ENCODE measurements around the gene MAB21L3.

MAB21L3 gene

GRCh38 chr1:116127123-116127847, 16.1 kb downstream of the MAB21L3 start:
- Histone ChIP-seq H3K4me1 (ENCODE audit: control insufficient read depth in 1 of 2, insufficient read depth in 2 of 2, low read length in 2 of 2) (no peaks in the 10 kb centered on the region), H3K36me3 (ENCODE audit: control insufficient read depth in 1 of 2, insufficient read depth in 2 of 2, low read length in 2 of 2) (no peaks in the 10 kb centered on the region), H3K9me3 (ENCODE audit: control insufficient read depth in 1 of 2, low read length in 2 of 2) (no peaks in the 10 kb centered on the region), H3K27ac (ENCODE audit: low read length) (no peak overlapping the region), H3K27me3 (ENCODE audit: low read depth, low read length) (no peaks in the 10 kb centered on the region), H3K4me3 (ENCODE audit: low read depth in 1 of 2, low read length in 2 of 2) (no peak overlapping the region)

- no peaks in the 10 kb centered on the region for H3K9me3 ChIP-seq (ENCODE audit: control insufficient read depth in 1 of 2, low read length in 2 of 2)
- no peaks in the 10 kb centered on the region for H3K4me1 ChIP-seq (ENCODE audit: control insufficient read depth in 1 of 2, insufficient read depth in 2 of 2, low read length in 2 of 2)
- H3K27me3 ChIP-seq (ENCODE audit: low read depth, low read length) = no peaks in the 10 kb centered on the region
- no peak overlapping the region for H3K4me3 ChIP-seq (ENCODE audit: low read depth in 1 of 2, low read length in 2 of 2)
- no peaks in the 10 kb centered on the region for H3K36me3 ChIP-seq (ENCODE audit: control insufficient read depth in 1 of 2, insufficient read depth in 2 of 2, low read length in 2 of 2)
- H3K27ac ChIP-seq (ENCODE audit: low read length) = no peak overlapping the region
Observed at GRCh38 chr1:116127848-116128540, 16.8 kb downstream of the MAB21L3 start.

DNA sequence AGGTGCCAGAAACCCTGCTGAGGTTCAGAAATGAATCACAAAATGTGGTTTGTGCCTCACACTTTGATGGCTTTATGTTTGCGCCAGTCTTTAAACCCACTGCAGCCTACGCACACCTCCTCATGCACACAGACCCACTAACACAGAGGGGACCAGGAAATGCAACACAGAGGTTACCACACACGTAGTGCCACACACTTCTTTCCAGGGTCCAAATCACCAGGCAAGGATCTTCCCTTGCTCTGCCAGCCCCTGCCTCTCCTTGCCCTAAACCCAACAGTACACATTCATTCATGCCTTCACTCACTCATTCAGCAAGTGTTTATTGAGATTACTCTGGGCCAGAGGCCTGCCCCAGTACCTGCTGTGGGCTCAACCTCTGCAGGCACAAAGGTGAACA, 17.5 kb downstream of the MAB21L3 start:
- H3K27ac ChIP-seq (ENCODE audit: low read length) = no peak overlapping the region
- H3K9me3 ChIP-seq (ENCODE audit: control insufficient read depth in 1 of 2, low read length in 2 of 2) = no peaks in the 10 kb centered on the region
- no peaks in the 10 kb centered on the region for H3K36me3 ChIP-seq (ENCODE audit: control insufficient read depth in 1 of 2, insufficient read depth in 2 of 2, low read length in 2 of 2)
- H3K27me3 ChIP-seq (ENCODE audit: low read depth, low read length) = no peaks in the 10 kb centered on the region
- H3K4me1 ChIP-seq (ENCODE audit: control insufficient read depth in 1 of 2, insufficient read depth in 2 of 2, low read length in 2 of 2) = no peaks in the 10 kb centered on the region
- no peak overlapping the region for H3K4me3 ChIP-seq (ENCODE audit: low read depth in 1 of 2, low read length in 2 of 2)

- no peaks in the 10 kb centered on the region for H3K9me3 ChIP-seq (ENCODE audit: control insufficient read depth in 1 of 2, low read length in 2 of 2)
- no peaks in the 10 kb centered on the region for H3K27me3 ChIP-seq (ENCODE audit: low read depth, low read length)
- H3K36me3 ChIP-seq (ENCODE audit: control insufficient read depth in 1 of 2, insufficient read depth in 2 of 2, low read length in 2 of 2) = no peaks in the 10 kb centered on the region
- no peak overlapping the region for H3K4me3 ChIP-seq (ENCODE audit: low read depth in 1 of 2, low read length in 2 of 2)
- no peak overlapping the region for H3K27ac ChIP-seq (ENCODE audit: low read length)
- H3K4me1 ChIP-seq (ENCODE audit: control insufficient read depth in 1 of 2, insufficient read depth in 2 of 2, low read length in 2 of 2) = no peaks in the 10 kb centered on the region
Observed at GRCh38 chr1:116129537-116129936, 18.3 kb downstream of the MAB21L3 start.

GRCh38 chr1:116130356-116130755, 19.2 kb downstream of the MAB21L3 start:
- H3K27me3 ChIP-seq (ENCODE audit: low read depth, low read length) = no peaks in the 10 kb centered on the region

DNA sequence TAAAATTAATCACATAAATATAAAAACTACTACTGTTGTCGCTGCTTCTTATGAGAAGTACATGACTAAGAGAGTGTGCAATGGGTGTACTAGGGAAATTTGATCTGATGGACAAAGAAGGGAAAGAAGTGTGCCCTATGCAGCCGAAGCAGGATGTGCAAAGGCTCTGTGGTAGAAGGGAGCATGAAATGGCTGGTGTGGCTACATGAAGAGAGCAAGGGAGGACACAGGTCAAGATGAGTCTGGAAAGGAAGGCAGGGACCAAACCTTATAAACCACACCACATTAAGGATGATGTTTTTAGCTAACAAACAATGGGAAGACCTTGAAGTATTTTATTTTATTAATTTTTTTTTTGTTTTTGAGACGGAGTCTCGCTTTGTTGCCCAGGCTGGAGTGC, 20.0 kb downstream of the MAB21L3 start:
- H3K4me3 ChIP-seq (ENCODE audit: low read depth in 1 of 2, low read length in 2 of 2) = no peak overlapping the region
- H3K27me3 ChIP-seq (ENCODE audit: low read depth, low read length) = no peaks in the 10 kb centered on the region
- no peaks in the 10 kb centered on the region for H3K9me3 ChIP-seq (ENCODE audit: control insufficient read depth in 1 of 2, low read length in 2 of 2)
- no peaks in the 10 kb centered on the region for H3K4me1 ChIP-seq (ENCODE audit: control insufficient read depth in 1 of 2, insufficient read depth in 2 of 2, low read length in 2 of 2)
- H3K27ac ChIP-seq (ENCODE audit: low read length) = no peak overlapping the region
- H3K36me3 ChIP-seq (ENCODE audit: control insufficient read depth in 1 of 2, insufficient read depth in 2 of 2, low read length in 2 of 2) = no peaks in the 10 kb centered on the region

More at GRCh38 chr1:116130356-116130755, 19.2 kb downstream of the MAB21L3 start:
- Histone ChIP-seq H3K27ac (ENCODE audit: low read length) (no peak overlapping the region), H3K4me3 (ENCODE audit: low read depth in 1 of 2, low read length in 2 of 2) (no peak overlapping the region), H3K4me1 (ENCODE audit: control insufficient read depth in 1 of 2, insufficient read depth in 2 of 2, low read length in 2 of 2) (no peaks in the 10 kb centered on the region), H3K9me3 (ENCODE audit: control insufficient read depth in 1 of 2, low read length in 2 of 2) (no peaks in the 10 kb centered on the region), H3K36me3 (ENCODE audit: control insufficient read depth in 1 of 2, insufficient read depth in 2 of 2, low read length in 2 of 2) (no peaks in the 10 kb centered on the region)

DNA sequence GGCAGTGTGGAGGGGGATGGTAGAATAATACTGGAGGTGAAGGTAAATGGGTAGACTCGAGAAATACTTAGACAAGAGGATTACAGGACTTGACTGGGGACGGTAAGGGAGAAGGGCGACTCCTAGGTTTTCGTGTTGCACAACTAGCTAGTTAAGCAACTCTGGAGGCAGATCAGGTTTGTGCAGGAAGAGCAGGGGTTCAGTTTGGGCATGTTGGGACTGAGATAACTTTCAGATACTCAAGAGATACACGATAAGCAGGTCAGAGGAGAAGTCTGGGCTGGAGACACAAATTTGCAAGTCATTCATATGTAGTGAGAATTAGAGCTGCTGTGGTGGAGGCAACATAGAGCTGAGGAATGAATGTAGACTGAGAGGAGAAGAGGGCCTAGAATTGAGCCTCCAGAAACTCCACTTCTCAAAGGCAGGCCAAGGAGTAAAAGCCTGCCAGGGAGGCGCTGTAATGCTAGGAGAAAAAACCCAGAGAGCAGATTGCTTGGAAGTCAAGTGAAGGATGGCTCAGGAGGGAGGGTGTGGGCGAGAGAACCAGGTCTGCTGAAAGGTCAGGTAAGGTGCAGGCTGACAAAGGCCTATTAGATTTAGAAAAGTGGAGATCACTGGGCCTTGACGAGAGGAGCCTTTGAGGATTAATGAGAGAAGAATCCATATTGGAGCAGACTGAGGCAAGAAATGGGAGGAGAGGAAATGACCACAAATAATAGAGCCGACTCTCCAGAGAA, 20.8 kb downstream of the MAB21L3 start:
- no peaks in the 10 kb centered on the region for H3K27me3 ChIP-seq (ENCODE audit: low read depth, low read length)
- H3K36me3 ChIP-seq (ENCODE audit: control insufficient read depth in 1 of 2, insufficient read depth in 2 of 2, low read length in 2 of 2) = no peaks in the 10 kb centered on the region
- H3K4me3 ChIP-seq (ENCODE audit: low read depth in 1 of 2, low read length in 2 of 2) = no peak overlapping the region
- no peaks in the 10 kb centered on the region for H3K9me3 ChIP-seq (ENCODE audit: control insufficient read depth in 1 of 2, low read length in 2 of 2)
- H3K4me1 ChIP-seq (ENCODE audit: control insufficient read depth in 1 of 2, insufficient read depth in 2 of 2, low read length in 2 of 2) = no peaks in the 10 kb centered on the region
- no peak overlapping the region for H3K27ac ChIP-seq (ENCODE audit: low read length)

DNA sequence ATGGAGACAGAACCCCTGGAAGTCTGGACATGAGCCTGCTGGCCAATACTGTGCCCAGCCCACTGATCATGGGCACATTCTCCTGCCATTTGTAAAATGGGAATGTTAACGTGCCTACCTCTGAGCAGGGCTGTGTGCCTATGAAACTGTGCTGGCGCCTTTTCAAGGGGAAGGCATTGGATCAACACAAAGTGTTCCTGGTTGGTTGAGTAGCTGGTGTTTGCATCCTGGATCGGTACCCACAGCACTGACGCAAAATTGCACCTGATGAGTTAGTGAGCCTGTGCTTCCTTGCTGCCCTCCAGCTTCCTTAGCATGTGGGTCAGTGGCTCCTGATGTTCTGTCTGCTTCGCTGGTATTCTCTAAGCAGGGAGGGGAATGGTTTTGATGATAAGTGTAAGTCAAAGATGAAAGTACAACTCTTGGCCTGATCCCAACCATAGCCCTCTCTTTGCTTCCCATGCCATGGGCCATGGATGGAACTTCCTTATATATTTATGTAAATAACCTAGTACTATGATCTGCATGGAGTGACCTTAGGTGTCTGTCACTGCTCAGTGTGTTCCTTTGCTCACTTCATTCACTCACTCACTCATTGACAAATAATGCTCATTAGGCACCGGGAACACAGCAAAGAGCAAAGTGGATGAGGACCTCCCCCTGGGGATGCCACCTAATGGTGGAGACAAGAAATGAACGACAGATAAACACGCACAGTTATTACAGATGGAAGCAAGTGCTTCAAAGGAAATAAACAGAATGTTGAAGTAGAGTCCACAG, 22.7 kb downstream of the MAB21L3 start:
- Histone ChIP-seq H3K27me3 (ENCODE audit: low read depth, low read length) (no peaks in the 10 kb centered on the region), H3K4me3 (ENCODE audit: low read depth in 1 of 2, low read length in 2 of 2) (no peak overlapping the region), H3K4me1 (ENCODE audit: control insufficient read depth in 1 of 2, insufficient read depth in 2 of 2, low read length in 2 of 2) (no peaks in the 10 kb centered on the region)

DNA sequence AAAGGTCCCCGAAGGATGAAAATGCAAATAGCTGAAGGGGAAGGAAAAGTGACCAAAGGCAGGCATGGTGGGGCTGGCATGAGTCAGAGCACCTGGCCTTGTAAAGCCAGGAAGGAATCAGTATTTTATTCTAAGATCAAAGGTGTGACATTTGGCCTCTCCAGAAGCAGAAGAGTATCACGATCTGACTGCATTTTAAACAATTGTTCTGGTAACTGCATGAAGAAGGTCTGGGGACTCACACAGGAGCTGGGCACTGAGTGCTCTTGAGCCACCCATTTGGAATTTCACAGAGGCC, 23.2 kb downstream of the MAB21L3 start:
- Histone ChIP-seq H3K27ac (ENCODE audit: low read length) (no peak overlapping the region), H3K36me3 (ENCODE audit: control insufficient read depth in 1 of 2, insufficient read depth in 2 of 2, low read length in 2 of 2) (no peaks in the 10 kb centered on the region), H3K4me1 (ENCODE audit: control insufficient read depth in 1 of 2, insufficient read depth in 2 of 2, low read length in 2 of 2) (no peaks in the 10 kb centered on the region), H3K9me3 (ENCODE audit: control insufficient read depth in 1 of 2, low read length in 2 of 2) (no peaks in the 10 kb centered on the region), H3K4me3 (ENCODE audit: low read depth in 1 of 2, low read length in 2 of 2) (no peak overlapping the region), H3K27me3 (ENCODE audit: low read depth, low read length) (no peaks in the 10 kb centered on the region)

More for the DNA sequence above, 22.7 kb downstream of the MAB21L3 start:
- Histone ChIP-seq H3K36me3 (ENCODE audit: control insufficient read depth in 1 of 2, insufficient read depth in 2 of 2, low read length in 2 of 2) (no peaks in the 10 kb centered on the region), H3K9me3 (ENCODE audit: control insufficient read depth in 1 of 2, low read length in 2 of 2) (no peaks in the 10 kb centered on the region), H3K27ac (ENCODE audit: low read length) (no peak overlapping the region)

GRCh38 chr1:116138277-116138792, 27.1 kb downstream of the MAB21L3 start:
- Histone ChIP-seq H3K4me1 (ENCODE audit: control insufficient read depth in 1 of 2, insufficient read depth in 2 of 2, low read length in 2 of 2) (no peaks in the 10 kb centered on the region), H3K27me3 (ENCODE audit: low read depth, low read length) (no peaks in the 10 kb centered on the region), H3K36me3 (ENCODE audit: control insufficient read depth in 1 of 2, insufficient read depth in 2 of 2, low read length in 2 of 2) (no peaks in the 10 kb centered on the region), H3K4me3 (ENCODE audit: low read depth in 1 of 2, low read length in 2 of 2) (no peak overlapping the region), H3K9me3 (ENCODE audit: control insufficient read depth in 1 of 2, low read length in 2 of 2) (no peaks in the 10 kb centered on the region), H3K27ac (ENCODE audit: low read length) (no peak overlapping the region)

Data from muscle layer of duodenum (tissue), 2 donors.